HepG2 (cell line): ENCODE results near the gene WNT7B.

Experiments
- FOXM1 ChIP-seq: sonication (generic); formaldehyde crosslinking; IDR thresholded peaks from 2 replicates; pipeline ENCODE4 v1.5.0; 2020; ENCODE audit warnings: missing genetic modification reagents
- HIVEP1 ChIP-seq: sonication (generic); formaldehyde crosslinking; IDR thresholded peaks from 2 replicates; pipeline ENCODE4 v1.4.0; 2020; ENCODE audit warnings: mild to moderate bottlenecking, missing genetic modification reagents
- TBP ChIP-seq: sonication (generic); formaldehyde crosslinking; IDR thresholded peaks from 2 replicates; pipeline ENCODE4 v1.5.0; 2020; ENCODE audit warnings: missing genetic modification reagents
- ZNF230 ChIP-seq: sonication (generic); formaldehyde crosslinking; IDR thresholded peaks from 2 replicates; pipeline ENCODE4 v1.4.0; 2020; ENCODE audit warnings: mild to moderate bottlenecking, missing genetic modification reagents

- no peak for TF ChIP-seq ZNF230
- TF ChIP-seq HIVEP1, result no peak
- TF ChIP-seq TBP (CRISPR knock-in tag), result no peak
- no peak for TF ChIP-seq FOXM1
These were observed 534 bp downstream of the WNT7B start for GRCh38 chr22:45976254-45977002.
